HG03066 (cell line): Measurements from ENCODE around the gene SBF2.
"Not testable (repeated sequence)": the region's sequence is repeated elsewhere in the genome, so short reads cannot be mapped to it uniquely, and the experiment has no call there.

Experiments used
- ATAC-seq: cut with Tn5 transposase; IDR thresholded peaks from one replicate; pipeline ENCODE4 v1.9.1; 2021; ENCODE audit warnings: low read depth; ENCODE audit not compliant: unreplicated experiment

SBF2 gene

GRCh38 chr11:10125522-10126133, 168.4 kb downstream of the SBF2 start:
- no peak for ATAC-seq

- no peak for ATAC-seq
Observed at GRCh38 chr11:10122326-10123197, 171.5 kb downstream of the SBF2 start.

- ATAC-seq: no peak
Observed at GRCh38 chr11:10118865-10119264, 175.2 kb downstream of the SBF2 start.

- ATAC-seq: no peak
Observed at GRCh38 chr11:10117709-10118351, 176.2 kb downstream of the SBF2 start.

- ATAC-seq: no peak
Observed at GRCh38 chr11:10116588-10116987, 177.4 kb downstream of the SBF2 start.

- ATAC-seq: no peak
Observed at GRCh38 chr11:10114593-10115404, 179.2 kb downstream of the SBF2 start.

- ATAC-seq: no peak
Observed at GRCh38 chr11:10113852-10114251, 180.2 kb downstream of the SBF2 start.

GRCh38 chr11:10109806-10110205, 184.2 kb downstream of the SBF2 start:
- ATAC-seq: no peak

GRCh38 chr11:10108915-10109680, 184.9 kb downstream of the SBF2 start:
- ATAC-seq: no peak

GRCh38 chr11:10107497-10107896, 186.5 kb downstream of the SBF2 start:
- no peak for ATAC-seq

GRCh38 chr11:10097615-10098014, 196.4 kb downstream of the SBF2 start:
- ATAC-seq: no peak

GRCh38 chr11:10096987-10097386, 197.0 kb downstream of the SBF2 start:
- ATAC-seq: no peak

- ATAC-seq: no peak
Observed at GRCh38 chr11:10095412-10096208, 198.4 kb downstream of the SBF2 start.

GRCh38 chr11:10092426-10092825, 201.6 kb downstream of the SBF2 start:
- ATAC-seq: no peak

- ATAC-seq: no peak
Observed at GRCh38 chr11:10091314-10092045, 202.5 kb downstream of the SBF2 start.

- ATAC-seq: not testable (repeated sequence)
Observed at GRCh38 chr11:10087923-10088225, 206.1 kb downstream of the SBF2 start.

- ATAC-seq: no peak
Observed at GRCh38 chr11:10087186-10087922, 206.7 kb downstream of the SBF2 start.

- ATAC-seq: no peak
Observed at GRCh38 chr11:10080138-10080537, 213.9 kb downstream of the SBF2 start.
